ENCODE results near the gene WFS1.

The WFS1 gene

DNA sequence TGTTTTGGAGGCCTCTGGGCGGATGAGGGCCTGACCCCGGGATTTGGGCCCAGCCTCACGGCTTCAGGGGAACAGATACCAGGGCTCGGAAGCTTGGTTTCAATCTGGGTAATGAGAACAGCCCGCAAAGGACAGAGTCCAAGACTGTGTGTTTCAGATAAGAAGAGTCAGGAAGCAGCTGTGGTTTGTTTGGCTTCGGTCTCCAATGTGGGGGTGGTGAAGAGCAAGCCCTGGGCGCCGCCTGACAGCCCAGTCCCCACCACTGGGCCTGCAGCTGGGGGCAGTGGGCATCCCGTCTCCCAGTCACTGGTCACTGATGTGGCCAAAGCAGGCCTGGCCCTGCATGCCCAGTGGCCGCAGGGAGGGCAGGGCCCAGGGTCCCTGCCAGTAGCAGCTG, 9.1 kb downstream of the WFS1 start:
- POLR2A ChIA-PET: no interaction called here
- TF ChIP-seq CTCF (IDR thresholded peaks at IDR 0.05; ENCODE audit: insufficient read depth, low read length, missing control alignments): no peak
- no peak for DNase-seq (ENCODE audit: low read depth, low spot score)
- no peak overlapping the region for H3K4me3 ChIP-seq (ENCODE audit: low read depth, low read length)
- CTCF ChIA-PET: interaction anchor here (1.0 to 2.9 kb wide), 3 partner anchors 28 to 48 kb away, joined by 3 to 11 read pairs (median 4); no protein-coding TSS in a partner anchor

- H3K4me3 ChIP-seq (ENCODE audit: low read depth, low read length): no peak overlapping the region
- DNase-seq (ENCODE audit: low read depth, low spot score): no peak
- CTCF ChIA-PET: interaction anchor here (1.2 to 2.9 kb wide), 2 partner anchors 29 to 30 kb away, joined by 4 to 11 read pairs; no protein-coding TSS in a partner anchor
- POLR2A ChIA-PET: no interaction called here
- TF ChIP-seq CTCF (IDR thresholded peaks at IDR 0.05; ENCODE audit: insufficient read depth, low read length, missing control alignments): no peak
Measured at GRCh38 chr4:6279582-6280289, 10.1 kb downstream of the WFS1 start.

- DNase-seq (ENCODE audit: low read depth, low spot score): no peak
- H3K4me3 ChIP-seq (ENCODE audit: low read depth, low read length): no peak overlapping the region
- CTCF ChIA-PET: interaction anchor here (2.9 kb wide), 1 partner anchor 30 kb away, joined by 11 read pairs; no protein-coding TSS in a partner anchor
- POLR2A ChIA-PET: no interaction called here
- no peak for TF ChIP-seq CTCF (IDR thresholded peaks at IDR 0.05; ENCODE audit: insufficient read depth, low read length, missing control alignments)
Measured at GRCh38 chr4:6280365-6280996, 10.8 kb downstream of the WFS1 start.

- H3K4me3 ChIP-seq (ENCODE audit: low read depth, low read length): no peak overlapping the region
- POLR2A ChIA-PET: no interaction called here
- DNase-seq (ENCODE audit: low read depth, low spot score): no peak
- CTCF ChIA-PET: interaction anchor here (1.3 kb wide), 1 partner anchor 50 kb away, joined by 5 read pairs; no protein-coding TSS in a partner anchor
- TF ChIP-seq CTCF (IDR thresholded peaks at IDR 0.05; ENCODE audit: insufficient read depth, low read length, missing control alignments): no peak
Measured at GRCh38 chr4:6281436-6282313, 12.0 kb downstream of the WFS1 start.

DNA sequence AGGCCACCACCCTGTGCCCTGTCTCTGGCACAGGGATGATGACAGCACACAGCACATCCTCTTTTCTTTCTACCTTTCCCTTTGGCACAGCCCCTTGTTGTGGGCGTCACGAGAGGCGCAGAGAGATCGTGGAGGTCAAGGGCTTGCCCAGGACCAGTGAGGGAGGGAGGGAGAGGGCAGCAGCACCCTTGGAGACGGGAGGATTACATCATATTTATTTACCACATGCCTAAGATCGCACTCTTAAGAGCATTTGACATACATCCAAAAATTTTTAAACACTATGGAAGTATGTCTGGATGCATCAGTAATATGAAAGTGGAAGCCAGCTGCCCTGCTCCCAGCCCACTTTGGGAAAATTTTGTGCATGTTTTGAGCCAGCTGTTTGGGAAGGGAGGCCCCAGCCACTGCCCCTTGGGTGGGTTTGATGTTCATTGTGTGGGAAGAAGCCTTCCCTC, 12.7 kb downstream of the WFS1 start:
- no peak for TF ChIP-seq CTCF (IDR thresholded peaks at IDR 0.05; ENCODE audit: insufficient read depth, low read length, missing control alignments)
- ChIA-PET POLR2A (interaction anchor here (0.9 kb wide), 1 partner anchor 13 kb away, joined by 4 read pairs; the partner anchor contains the start of gene WFS1), CTCF (interaction anchor here (0.7 to 1.3 kb wide), 3 partner anchors 29 to 49 kb away, joined by 3 to 5 read pairs (median 4); no protein-coding TSS in a partner anchor)
- no peak overlapping the region for H3K4me3 ChIP-seq (ENCODE audit: low read depth, low read length)
- no peak for DNase-seq (ENCODE audit: low read depth, low spot score)

All from AG04449 (cell line).